Measurements from ENCODE around the gene CCDC194.
"Not testable (repeated sequence)": the region's sequence is repeated elsewhere in the genome, so short reads cannot be mapped to it uniquely, and the experiment has no call there.

CCDC194 gene

DNA sequence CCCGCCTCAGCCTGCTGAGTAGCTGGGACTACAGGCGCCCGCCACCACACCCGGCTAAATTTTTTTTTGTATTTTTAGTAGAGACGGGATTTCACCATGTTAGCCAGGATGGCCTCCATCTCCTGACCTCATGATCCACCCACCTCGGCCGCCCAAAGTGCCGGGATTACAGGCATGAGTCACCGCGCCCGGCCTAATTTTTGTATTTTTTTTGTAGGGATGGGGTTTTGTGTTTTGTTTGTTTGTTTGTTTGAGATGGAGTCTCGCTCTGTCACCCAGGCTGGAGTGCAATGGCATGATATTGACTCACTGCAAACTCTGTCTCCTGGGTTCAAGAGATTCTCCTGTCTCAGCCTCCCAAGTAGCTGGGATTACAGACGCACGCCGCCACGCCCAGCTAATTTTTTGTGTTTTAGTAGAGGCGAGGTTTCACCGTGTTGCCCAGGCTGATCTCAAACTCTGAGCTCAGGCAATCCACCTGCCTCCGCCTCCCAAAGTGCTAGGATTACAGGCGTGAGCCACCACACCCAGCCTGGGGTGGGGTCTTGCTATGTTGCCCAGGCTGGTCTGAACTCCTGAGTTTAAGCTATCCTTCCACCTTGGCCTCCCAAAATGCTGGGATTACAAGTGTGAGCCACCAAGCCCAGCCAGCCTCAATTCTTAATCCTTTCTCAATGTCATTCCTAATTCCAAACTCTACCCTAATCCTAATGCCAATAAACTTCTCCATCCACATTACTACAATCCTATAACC is 30.0 kb downstream of the CCDC194 start:
- H3K36me3 ChIP-seq (ENCODE audit: insufficient read depth, low read depth, low read length); H3K9ac ChIP-seq (ENCODE audit: low read depth, low read length); H3K27me3 ChIP-seq (ENCODE audit: insufficient read depth, low read length); H3K4me3 ChIP-seq (ENCODE audit: low read length); H3K4me1 ChIP-seq (ENCODE audit: insufficient read depth, low read length); H3K27ac ChIP-seq (ENCODE audit: low read length); H3K9me3 ChIP-seq (ENCODE audit: insufficient read depth, low read depth, low read length): not testable (repeated sequence)

DNA sequence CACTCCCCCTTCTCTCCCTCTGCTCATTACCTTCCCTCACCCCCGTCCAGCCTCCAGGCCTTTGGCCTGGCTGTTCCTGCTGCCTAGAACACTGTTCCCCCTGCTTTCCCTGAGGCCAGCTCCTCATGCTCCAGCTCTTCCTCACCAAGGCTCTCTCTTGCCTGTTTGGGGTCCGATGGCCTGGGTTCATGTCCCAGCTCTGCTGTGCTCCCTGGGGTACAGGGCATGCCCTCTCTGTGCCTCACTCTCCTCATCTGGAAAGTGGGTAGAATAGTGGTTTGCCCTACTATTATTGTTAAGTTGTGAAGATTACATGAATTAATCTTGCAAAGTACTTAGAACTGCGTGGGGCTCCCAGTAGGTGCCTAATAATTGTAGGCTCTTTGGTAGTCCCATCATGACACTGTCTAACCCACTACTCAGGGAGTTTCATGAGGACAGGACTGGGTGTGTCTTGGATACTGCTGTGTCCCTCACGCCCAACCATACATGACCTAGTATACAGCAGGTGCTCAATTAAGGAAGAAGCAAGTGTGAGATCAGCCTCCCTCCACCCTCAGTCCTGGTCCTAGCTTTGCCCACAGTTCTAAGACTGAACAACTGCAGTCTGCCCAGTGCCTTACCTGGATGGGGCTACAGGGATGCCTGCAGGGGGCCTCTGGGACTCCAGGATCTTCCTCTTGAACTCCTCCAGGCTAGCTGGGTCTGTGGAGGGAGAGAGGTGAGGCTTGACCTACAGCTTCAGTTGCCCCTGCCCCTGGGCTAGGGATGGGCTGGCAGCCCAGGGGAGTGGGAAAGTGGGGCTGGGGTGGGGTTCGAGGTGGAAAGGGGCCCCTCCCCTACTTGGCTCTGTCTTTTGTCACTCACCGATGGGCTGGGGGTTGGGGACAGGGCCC is 33.8 kb downstream of the CCDC194 start:
- Histone ChIP-seq H3K4me3 (ENCODE audit: low read length) (no peak overlapping the region), H3K9ac (ENCODE audit: low read depth, low read length) (no peak overlapping the region), H3K36me3 (ENCODE audit: insufficient read depth, low read depth, low read length) (no peaks in the 10 kb centered on the region), H3K27ac (ENCODE audit: low read length) (no peak overlapping the region), H3K27me3 (ENCODE audit: insufficient read depth, low read length) (no peaks in the 10 kb centered on the region), H3K4me1 (ENCODE audit: insufficient read depth, low read length) (no peaks in the 10 kb centered on the region), H3K9me3 (ENCODE audit: insufficient read depth, low read depth, low read length) (no peaks in the 10 kb centered on the region)

DNA sequence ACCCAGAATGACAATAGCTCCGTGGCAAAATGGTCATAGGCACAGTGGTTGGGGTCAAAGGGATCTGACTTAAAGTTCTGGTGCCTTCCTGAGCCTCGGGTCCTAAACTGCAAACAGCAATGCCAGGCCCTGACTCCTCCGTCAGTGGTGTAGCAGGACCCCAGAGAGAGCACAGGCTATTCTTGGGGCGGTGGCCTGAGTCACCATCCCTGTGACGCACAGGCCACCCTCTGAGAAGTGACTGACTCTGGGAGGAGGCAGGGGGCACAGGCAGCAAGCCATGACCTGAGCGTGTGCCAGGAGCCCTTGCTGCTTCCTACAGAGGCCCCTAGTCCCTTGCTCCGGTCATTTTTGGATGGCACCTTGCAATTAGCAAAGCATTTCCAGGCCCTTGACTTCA is 35.6 kb downstream of the CCDC194 start:
- Histone ChIP-seq H3K9ac (ENCODE audit: low read depth, low read length) (no peak overlapping the region), H3K36me3 (ENCODE audit: insufficient read depth, low read depth, low read length) (no peaks in the 10 kb centered on the region), H3K9me3 (ENCODE audit: insufficient read depth, low read depth, low read length) (no peaks in the 10 kb centered on the region), H3K4me3 (ENCODE audit: low read length) (no peak overlapping the region), H3K4me1 (ENCODE audit: insufficient read depth, low read length) (no peaks in the 10 kb centered on the region), H3K27ac (ENCODE audit: low read length) (no peak overlapping the region), H3K27me3 (ENCODE audit: insufficient read depth, low read length) (no peaks in the 10 kb centered on the region)

DNA sequence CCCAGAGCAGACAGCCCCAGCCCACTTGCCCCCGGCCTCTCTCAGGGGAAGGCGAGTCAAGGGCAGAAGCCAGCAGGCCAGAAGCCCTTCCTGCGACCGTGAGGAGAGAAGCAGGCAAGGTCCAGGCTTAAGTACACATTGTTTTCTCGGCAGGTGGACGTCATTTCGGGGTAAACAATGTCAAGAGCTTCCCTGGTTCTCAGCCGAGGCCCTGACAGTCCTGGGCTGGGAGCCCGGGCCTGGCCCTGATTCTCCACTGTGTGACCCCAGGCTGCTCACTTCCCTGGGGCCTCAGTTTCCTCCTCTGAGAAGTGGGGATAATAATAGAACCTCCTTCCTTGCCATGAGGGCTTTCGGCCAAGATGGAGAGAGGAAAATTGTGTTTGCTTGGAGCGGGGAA is 36.3 kb downstream of the CCDC194 start:
- H3K9ac ChIP-seq (ENCODE audit: low read depth, low read length): no peak overlapping the region
- H3K4me3 ChIP-seq (ENCODE audit: low read length): no peak overlapping the region
- H3K27ac ChIP-seq (ENCODE audit: low read length): no peak overlapping the region
- H3K27me3 ChIP-seq (ENCODE audit: insufficient read depth, low read length): no peaks in the 10 kb centered on the region
- H3K36me3 ChIP-seq (ENCODE audit: insufficient read depth, low read depth, low read length): no peaks in the 10 kb centered on the region
- no peaks in the 10 kb centered on the region for H3K4me1 ChIP-seq (ENCODE audit: insufficient read depth, low read length)
- no peaks in the 10 kb centered on the region for H3K9me3 ChIP-seq (ENCODE audit: insufficient read depth, low read depth, low read length)

DNA sequence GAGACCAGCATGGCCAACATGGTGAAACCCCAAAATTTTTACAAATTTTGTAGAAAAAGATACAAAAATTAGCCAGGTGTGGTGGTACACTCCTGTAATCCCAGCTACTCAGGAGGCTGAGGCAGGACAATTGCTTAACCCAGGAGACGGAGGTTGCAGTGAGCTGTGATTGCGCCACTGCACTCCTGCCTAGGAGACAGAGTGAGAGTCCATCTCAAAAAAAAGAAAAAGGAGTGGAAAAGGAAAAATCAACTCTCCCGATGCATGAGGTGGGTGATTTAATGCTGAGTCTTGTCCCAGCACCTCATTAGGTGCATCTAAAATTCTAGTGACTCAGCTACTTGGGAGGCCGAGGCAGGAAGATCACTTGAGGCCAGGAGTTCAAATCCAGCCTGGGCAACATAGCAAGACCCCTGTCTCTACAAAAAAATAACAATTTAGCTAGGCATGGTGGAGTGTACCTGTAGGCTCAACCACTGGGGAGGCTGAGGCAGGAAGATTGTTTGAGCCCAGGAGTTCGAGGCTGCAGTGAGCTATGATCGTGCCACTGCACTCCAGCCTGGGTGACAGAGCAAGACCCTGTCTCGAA is 36.8 kb downstream of the CCDC194 start:
- no peaks in the 10 kb centered on the region for H3K27me3 ChIP-seq (ENCODE audit: insufficient read depth, low read length)
- no peaks in the 10 kb centered on the region for H3K9me3 ChIP-seq (ENCODE audit: insufficient read depth, low read depth, low read length)
- H3K4me3 ChIP-seq (ENCODE audit: low read length): no peak overlapping the region
- H3K4me1 ChIP-seq (ENCODE audit: insufficient read depth, low read length): no peaks in the 10 kb centered on the region
- no peak overlapping the region for H3K9ac ChIP-seq (ENCODE audit: low read depth, low read length)
- H3K36me3 ChIP-seq (ENCODE audit: insufficient read depth, low read depth, low read length): no peaks in the 10 kb centered on the region
- no peak overlapping the region for H3K27ac ChIP-seq (ENCODE audit: low read length)

DNA sequence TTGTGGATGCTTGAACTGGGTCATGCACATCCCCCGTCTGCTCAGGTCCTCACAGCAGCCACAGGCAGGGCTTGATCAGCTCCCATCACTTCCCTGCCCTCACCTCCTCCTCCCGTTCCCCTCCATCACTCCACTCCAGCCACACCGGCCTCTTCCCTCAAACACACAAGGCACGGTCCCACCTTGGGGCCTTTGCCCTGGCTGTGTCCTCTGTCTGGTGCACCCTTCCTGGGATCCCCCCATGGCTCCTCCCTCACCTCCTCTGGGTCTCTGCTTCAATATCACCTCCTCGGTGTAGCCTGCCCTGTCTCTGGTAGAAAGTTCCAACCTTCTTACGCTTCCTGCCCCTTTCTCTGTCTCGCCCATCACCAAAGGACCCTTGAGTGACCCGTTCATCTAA is 40.6 kb downstream of the CCDC194 start:
- peaks cover 6% of the 10 kb centered on the region; the same call in 1 of the 2 replicates for H3K4me1 ChIP-seq (ENCODE audit: insufficient read depth, low read length)
- H3K27me3 ChIP-seq (ENCODE audit: insufficient read depth, low read length): no peaks in the 10 kb centered on the region

DNA sequence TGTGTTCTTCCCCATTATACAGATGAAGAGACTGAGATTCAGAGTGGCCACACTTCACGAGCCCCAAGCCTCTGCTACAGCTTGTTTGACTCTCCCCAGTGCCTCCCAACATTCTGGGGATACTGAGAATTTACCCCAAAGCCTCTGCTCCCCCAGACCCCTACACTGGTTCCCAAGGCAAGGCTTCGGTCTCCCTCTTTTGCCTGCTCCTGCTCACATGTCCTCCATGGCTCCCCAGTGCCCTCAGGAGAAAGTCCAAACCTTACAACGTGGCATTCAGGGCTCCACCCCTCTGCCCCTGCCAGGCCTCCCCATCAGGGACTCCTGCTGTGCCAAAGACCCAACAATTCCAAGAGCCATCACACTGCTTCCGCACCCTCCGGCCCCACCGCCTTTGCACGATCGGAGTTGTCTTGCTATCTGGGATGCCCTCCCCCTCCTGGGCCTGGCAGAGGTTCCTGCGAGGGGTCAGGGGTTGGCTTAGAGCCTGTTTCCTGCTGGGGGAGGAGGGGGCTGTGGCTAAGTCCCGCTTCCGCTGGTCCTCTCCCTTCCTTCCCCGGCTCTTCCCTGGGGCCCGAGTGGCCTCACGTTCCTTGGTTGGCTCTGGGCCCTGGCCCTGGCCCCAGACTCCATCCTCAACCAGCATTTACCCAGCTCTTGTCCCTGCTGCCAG is 41.3 kb downstream of the CCDC194 start:
- Histone ChIP-seq H3K27ac (ENCODE audit: low read length) (no peak overlapping the region), H3K36me3 (ENCODE audit: insufficient read depth, low read depth, low read length) (no peaks in the 10 kb centered on the region), H3K9ac (ENCODE audit: low read depth, low read length) (no peak overlapping the region), H3K27me3 (ENCODE audit: insufficient read depth, low read length) (no peaks in the 10 kb centered on the region), H3K4me3 (ENCODE audit: low read length) (no peak overlapping the region), H3K4me1 (ENCODE audit: insufficient read depth, low read length) (peaks cover 6% of the 10 kb centered on the region; the same call in 1 of the 2 replicates), H3K9me3 (ENCODE audit: insufficient read depth, low read depth, low read length) (no peaks in the 10 kb centered on the region)

More for the DNA sequence above, 40.6 kb downstream of the CCDC194 start:
- no peak overlapping the region for H3K27ac ChIP-seq (ENCODE audit: low read length)
- H3K9me3 ChIP-seq (ENCODE audit: insufficient read depth, low read depth, low read length): no peaks in the 10 kb centered on the region
- no peak overlapping the region for H3K4me3 ChIP-seq (ENCODE audit: low read length)
- no peaks in the 10 kb centered on the region for H3K36me3 ChIP-seq (ENCODE audit: insufficient read depth, low read depth, low read length)
- no peak overlapping the region for H3K9ac ChIP-seq (ENCODE audit: low read depth, low read length)

DNA sequence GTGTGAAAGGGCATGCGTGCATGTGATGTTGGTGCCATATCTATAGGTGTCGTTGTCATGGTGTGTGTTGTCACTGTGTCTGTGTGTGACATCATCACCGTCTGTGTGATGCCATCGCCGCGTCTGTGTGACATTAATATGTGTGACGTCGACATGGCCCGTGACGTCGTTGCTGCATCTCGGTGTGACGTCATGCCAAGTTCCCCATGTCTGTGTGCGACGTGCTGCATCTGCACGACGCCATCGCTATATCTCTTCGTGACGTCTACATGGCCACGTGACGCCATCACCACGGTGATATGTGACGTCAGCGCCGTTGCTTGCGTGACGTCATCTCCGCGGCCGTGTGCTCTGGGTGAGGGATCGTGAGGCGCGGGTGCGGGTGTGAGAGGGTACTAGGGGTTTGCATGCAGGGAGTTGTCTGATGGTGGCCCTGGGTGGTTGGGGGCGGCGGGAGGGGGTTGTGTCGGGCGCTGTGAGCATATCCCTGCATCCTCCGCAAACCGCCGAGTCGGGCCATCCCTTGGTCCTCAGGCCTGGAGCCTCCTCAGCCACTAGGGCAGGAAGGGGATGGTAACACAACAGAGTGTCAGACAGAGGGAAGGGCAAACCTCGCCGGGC is 42.1 kb downstream of the CCDC194 start:
- Histone ChIP-seq H3K36me3 (ENCODE audit: insufficient read depth, low read depth, low read length) (no peaks in the 10 kb centered on the region), H3K9ac (ENCODE audit: low read depth, low read length) (no peak overlapping the region), H3K27ac (ENCODE audit: low read length) (no peak overlapping the region), H3K27me3 (ENCODE audit: insufficient read depth, low read length) (no peaks in the 10 kb centered on the region), H3K9me3 (ENCODE audit: insufficient read depth, low read depth, low read length) (no peaks in the 10 kb centered on the region), H3K4me3 (ENCODE audit: low read length) (no peak overlapping the region), H3K4me1 (ENCODE audit: insufficient read depth, low read length) (peaks cover 6% of the 10 kb centered on the region; the same call in 1 of the 2 replicates)

DNA sequence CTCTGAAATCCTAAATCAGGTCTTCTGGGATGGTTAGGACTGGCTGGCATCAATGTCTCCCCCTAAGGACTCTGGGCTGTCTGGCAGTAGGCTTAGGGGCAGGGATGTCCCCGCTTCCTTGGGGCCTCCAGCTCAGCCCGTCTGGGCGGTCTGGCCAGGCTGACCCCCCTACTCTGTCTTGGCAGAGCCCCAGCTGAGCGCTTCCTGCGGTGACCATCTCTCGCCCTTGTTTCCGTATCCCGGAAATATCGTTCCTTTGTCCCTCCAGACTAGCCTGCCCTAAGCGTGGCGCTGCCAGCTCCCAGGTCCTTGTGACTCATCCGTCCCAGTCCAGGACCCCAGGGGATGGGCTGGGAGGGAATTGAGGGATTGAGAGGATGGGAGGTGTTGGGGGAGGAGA is 45.3 kb downstream of the CCDC194 start:
- H3K4me3 ChIP-seq (ENCODE audit: low read length): peak overlapping the region; percentile 20; the same call in 1 of the 2 replicates
- no peak overlapping the region for H3K27ac ChIP-seq (ENCODE audit: low read length)
- H3K27me3 ChIP-seq (ENCODE audit: insufficient read depth, low read length): no peaks in the 10 kb centered on the region
- H3K9ac ChIP-seq (ENCODE audit: low read depth, low read length): peak overlapping the region; percentile 54; the same call in 1 of the 2 replicates
- no peaks in the 10 kb centered on the region for H3K36me3 ChIP-seq (ENCODE audit: insufficient read depth, low read depth, low read length)
- no peaks in the 10 kb centered on the region for H3K9me3 ChIP-seq (ENCODE audit: insufficient read depth, low read depth, low read length)
- H3K4me1 ChIP-seq (ENCODE audit: insufficient read depth, low read length): peaks cover 6% of the 10 kb centered on the region; the same call in 1 of the 2 replicates

DNA sequence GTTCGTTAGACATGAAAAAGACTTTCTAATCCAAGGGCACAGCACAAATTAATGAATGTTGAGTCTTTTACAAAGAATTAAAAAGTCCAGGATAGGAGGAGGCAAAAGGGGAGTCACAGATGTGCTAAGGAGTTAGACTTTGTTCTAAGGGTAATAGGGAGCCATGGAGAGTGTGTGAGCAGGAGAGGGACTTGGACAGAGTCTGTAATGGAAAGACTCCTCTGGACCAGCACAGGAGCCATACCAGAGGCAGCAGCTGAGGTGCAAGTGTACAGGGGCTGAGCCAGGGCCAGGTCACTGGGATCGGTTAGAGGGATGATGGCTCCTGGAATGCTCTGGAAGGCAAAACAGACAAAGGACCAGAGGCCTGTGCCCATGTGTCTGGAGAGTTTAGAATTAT is 46.1 kb downstream of the CCDC194 start:
- Histone ChIP-seq H3K9me3 (ENCODE audit: insufficient read depth, low read depth, low read length) (no peaks in the 10 kb centered on the region), H3K4me1 (ENCODE audit: insufficient read depth, low read length) (peaks cover 6% of the 10 kb centered on the region; the same call in 1 of the 2 replicates), H3K9ac (ENCODE audit: low read depth, low read length) (no peak overlapping the region), H3K36me3 (ENCODE audit: insufficient read depth, low read depth, low read length) (no peaks in the 10 kb centered on the region), H3K27me3 (ENCODE audit: insufficient read depth, low read length) (no peaks in the 10 kb centered on the region), H3K4me3 (ENCODE audit: low read length) (no peak overlapping the region), H3K27ac (ENCODE audit: low read length) (no peak overlapping the region)

DNA sequence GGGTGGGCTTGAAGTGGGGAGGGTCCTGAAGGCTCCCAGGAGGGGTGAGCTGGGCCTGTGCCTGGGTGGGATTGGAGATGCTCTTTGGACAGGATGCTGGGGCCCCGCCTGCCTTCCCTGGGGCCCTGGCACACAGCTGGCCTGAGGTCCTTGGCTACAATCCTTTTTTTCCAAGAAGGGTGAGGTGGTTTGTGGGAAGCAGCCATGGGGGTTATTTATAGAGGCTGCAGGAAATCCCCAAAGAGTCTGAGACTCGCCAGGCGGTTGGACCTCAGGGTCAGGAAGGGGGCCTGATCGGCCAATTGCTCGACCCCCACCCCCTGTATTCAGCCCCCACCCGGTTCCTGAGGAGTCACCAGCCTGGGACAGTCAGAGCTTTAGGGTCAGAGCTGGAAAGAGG is 46.6 kb downstream of the CCDC194 start:
- H3K9me3 ChIP-seq (ENCODE audit: insufficient read depth, low read depth, low read length): no peaks in the 10 kb centered on the region
- H3K9ac ChIP-seq (ENCODE audit: low read depth, low read length): no peak overlapping the region
- H3K27ac ChIP-seq (ENCODE audit: low read length): no peak overlapping the region
- H3K27me3 ChIP-seq (ENCODE audit: insufficient read depth, low read length): no peaks in the 10 kb centered on the region
- peaks cover 6% of the 10 kb centered on the region; the same call in 1 of the 2 replicates for H3K4me1 ChIP-seq (ENCODE audit: insufficient read depth, low read length)
- no peak overlapping the region for H3K4me3 ChIP-seq (ENCODE audit: low read length)
- H3K36me3 ChIP-seq (ENCODE audit: insufficient read depth, low read depth, low read length): peaks cover 3% of the 10 kb centered on the region; the same call in 1 of the 2 replicates
